GM19025 (cell line): Measurements from ENCODE around the gene FCGR3A.
A peak's percentile ranks its signal among the peaks of the same experiment; 100 is the strongest.
"Not testable (repeated sequence)": the region's sequence is repeated elsewhere in the genome, so short reads cannot be mapped to it uniquely, and the experiment has no call there.

Experiments used
- ATAC-seq: cut with Tn5 transposase; IDR thresholded peaks from one replicate; pipeline ENCODE4 v1.9.1; 2021; ENCODE audit warnings: mild to moderate bottlenecking, low read depth, moderate library complexity; ENCODE audit not compliant: unreplicated experiment

The FCGR3A gene

GRCh38 chr1:161557506-161558450, 8.2 kb upstream of the FCGR3A start:
- ATAC-seq, result not testable (repeated sequence)

GRCh38 chr1:161556990-161557389, 7.4 kb upstream of the FCGR3A start:
- ATAC-seq, result not testable (repeated sequence)

- ATAC-seq, result not testable (repeated sequence)
These were observed 6.5 kb upstream of the FCGR3A start for GRCh38 chr1:161556143-161556542.

- not testable (repeated sequence) for ATAC-seq
These were observed 5.3 kb upstream of the FCGR3A start for GRCh38 chr1:161554815-161555417.

GRCh38 chr1:161554340-161554739, 4.7 kb upstream of the FCGR3A start:
- not testable (repeated sequence) for ATAC-seq

- ATAC-seq, result not testable (repeated sequence)
These were observed 4.0 kb upstream of the FCGR3A start for GRCh38 chr1:161553631-161554030.

GRCh38 chr1:161550942-161551341, 1.3 kb upstream of the FCGR3A start:
- not testable (repeated sequence) for ATAC-seq

GRCh38 chr1:161548749-161549406, 740 bp downstream of the FCGR3A start:
- not testable (repeated sequence) for ATAC-seq

- ATAC-seq, result not testable (repeated sequence)
These were observed 1.4 kb downstream of the FCGR3A start for GRCh38 chr1:161547995-161548741.

GRCh38 chr1:161545005-161545731, 4.5 kb downstream of the FCGR3A start:
- ATAC-seq, result not testable (repeated sequence)

GRCh38 chr1:161543125-161543524, 6.5 kb downstream of the FCGR3A start:
- ATAC-seq, result not testable (repeated sequence)

- peak; percentile 60 for ATAC-seq
These were observed 7.5 kb downstream of the FCGR3A start for GRCh38 chr1:161542091-161542559.

GRCh38 chr1:161540570-161540960, 9.1 kb downstream of the FCGR3A start:
- ATAC-seq, result not testable (repeated sequence)

GRCh38 chr1:161539731-161540569, 9.7 kb downstream of the FCGR3A start:
- ATAC-seq, result peak; percentile 41

- ATAC-seq, result not testable (repeated sequence)
These were observed 10.6 kb downstream of the FCGR3A start for GRCh38 chr1:161538925-161539479.

GRCh38 chr1:161537068-161537669, 12.4 kb downstream of the FCGR3A start:
- ATAC-seq, result not testable (repeated sequence)

GRCh38 chr1:161532644-161533567, 16.7 kb downstream of the FCGR3A start:
- ATAC-seq, result not testable (repeated sequence)
